Stimulated activated CD4-positive, alpha-beta T cell treated with anti-CD3 and anti-CD28 coated beads, TNF-alpha, amount 100 ng/mL, for 1 hour (primary cell): ENCODE data around the gene ARHGAP26.

Experiments used
- DNase-seq, 3 donors: peaks; one replicate each; pipeline ENCODE4 v3.0.0-alpha.2; 2020; ENCODE audit warnings: low read depth in 3 of 3, low spot score in 1 of 3

The ARHGAP26 gene

GRCh38 chr5:143152445-143152844 lies 382.3 kb downstream of the ARHGAP26 start:
- DNase-seq = no peak

- no peak for DNase-seq
Observed at GRCh38 chr5:143153332-143154119, 383.3 kb downstream of the ARHGAP26 start.

GRCh38 chr5:143154510-143155370 lies 384.6 kb downstream of the ARHGAP26 start:
- DNase-seq = no peak

- no peak for DNase-seq
Observed at GRCh38 chr5:143155455-143155854, 385.3 kb downstream of the ARHGAP26 start.

GRCh38 chr5:143156086-143156485 lies 385.9 kb downstream of the ARHGAP26 start:
- DNase-seq = no peak

GRCh38 chr5:143156572-143156971 lies 386.4 kb downstream of the ARHGAP26 start:
- DNase-seq = no peak

GRCh38 chr5:143159031-143159430 lies 388.9 kb downstream of the ARHGAP26 start:
- no peak for DNase-seq

- no peak for DNase-seq
Observed at GRCh38 chr5:143161885-143162540, 391.8 kb downstream of the ARHGAP26 start.

- no peak for DNase-seq
Observed at GRCh38 chr5:143162810-143163209, 392.6 kb downstream of the ARHGAP26 start.

- no peak for DNase-seq
Observed at GRCh38 chr5:143164557-143164956, 394.4 kb downstream of the ARHGAP26 start.

- no peak for DNase-seq
Observed at GRCh38 chr5:143165049-143165880, 395.1 kb downstream of the ARHGAP26 start.

GRCh38 chr5:143166090-143166489 lies 395.9 kb downstream of the ARHGAP26 start:
- DNase-seq = no peak

- DNase-seq = no peak
Observed at GRCh38 chr5:143166661-143167420, 396.7 kb downstream of the ARHGAP26 start.

GRCh38 chr5:143168171-143168741 lies 398.1 kb downstream of the ARHGAP26 start:
- no peak for DNase-seq

GRCh38 chr5:143168921-143169810 lies 399.0 kb downstream of the ARHGAP26 start:
- DNase-seq = no peak

- DNase-seq = no peak
Observed at GRCh38 chr5:143170104-143170503, 399.9 kb downstream of the ARHGAP26 start.

GRCh38 chr5:143170977-143171376 lies 400.8 kb downstream of the ARHGAP26 start:
- DNase-seq = no peak

- no peak for DNase-seq
Observed at GRCh38 chr5:143172739-143173138, 402.6 kb downstream of the ARHGAP26 start.
